Smooth muscle cell (in vitro differentiated cells): Measurements from ENCODE around the gene LDLRAD4. TPM values are rescaled to one million over a fixed set of nuclear protein-coding genes. Genes with fewer than 3 reads are reported as not detected.

Experiments used
- DNase-seq: peaks from one replicate; lab custom pipeline; 2025; ENCODE audit not compliant: unreplicated experiment; lab: John Stamatoyannopoulos, UW
- H2AFZ ChIP-seq: fragments of 200-600 bp; sonication (generic); 2 replicates; pipeline ENCODE4 v1.6.0; 2016; ENCODE audit warnings: antibody characterized with exemption, low read depth, mild to moderate bottlenecking
- H3F3A ChIP-seq: fragments of 200-600 bp; sonication (generic); 2 replicates; pipeline ENCODE4 v1.6.0; 2017; ENCODE audit warnings: antibody characterized with exemption, low read depth
- H3K27ac ChIP-seq: fragments of 200-600 bp; sonication (generic); 2 replicates; pipeline ENCODE4 v1.5.1; 2016; ENCODE audit warnings: low read depth, mild to moderate bottlenecking
- H3K27me3 ChIP-seq: fragments of 200-600 bp; sonication (generic); 2 replicates; pipeline ENCODE4 v1.6.1; 2016; ENCODE audit warnings: low read depth, mild to moderate bottlenecking
- H3K36me3 ChIP-seq: fragments of 200-600 bp; sonication (generic); 2 replicates; pipeline ENCODE4 v1.5.1; 2016; ENCODE audit warnings: low read depth
- H3K4me1 ChIP-seq: fragments of 200-600 bp; sonication (generic); 2 replicates; pipeline ENCODE4 v1.5.1; 2016; ENCODE audit warnings: low read depth
- H3K4me2 ChIP-seq: fragments of 200-600 bp; sonication (generic); 2 replicates; pipeline ENCODE4 v1.6.0; 2016; ENCODE audit warnings: mild to moderate bottlenecking
- H3K4me3 ChIP-seq: fragments of 200-600 bp; sonication (generic); 2 replicates; pipeline ENCODE4 v1.5.1; 2016; ENCODE audit warnings: mild to moderate bottlenecking
- H3K79me2 ChIP-seq: fragments of 200-600 bp; sonication (generic); 2 replicates; pipeline ENCODE4 v1.6.0; 2016; ENCODE audit warnings: low read depth, mild to moderate bottlenecking
- H3K9ac ChIP-seq: fragments of 200-600 bp; sonication (generic); 2 replicates; pipeline ENCODE4 v1.6.0; 2016; ENCODE audit warnings: low read depth
- H3K9me3 ChIP-seq: fragments of 200-600 bp; sonication (generic); replicated peaks from 2 replicates; pipeline ENCODE4 v1.5.1; 2016; ENCODE audit warnings: low read depth
- H4K20me1 ChIP-seq: fragments of 200-600 bp; sonication (generic); 2 replicates; pipeline ENCODE4 v1.6.0; 2016; ENCODE audit warnings: low read depth
- CTCF ChIP-seq: fragments of 200-600 bp; sonication (generic); IDR thresholded peaks from 2 replicates; pipeline ENCODE4 v1.5.1; 2017; ENCODE audit warnings: borderline replicate concordance, mild to moderate bottlenecking, antibody characterized with exemption; ENCODE audit not compliant: insufficient read depth, poor library complexity, severe bottlenecking
- WGBS: methylation state at CpG from one replicate; pipeline ENCODE4 v1.1.7; 2016; ENCODE audit warnings: low lambda C conversion rate; 5-methylcytosine and 5-hydroxymethylcytosine counted together
- polyA plus RNA-seq: library from polyadenylated mRNA; unstranded; fragments of >200 nt; fragmentation: Nextera tagmentation; extraction: Ambion mirVana; gene quantifications from 2 replicates; pipeline ENCODE4 v1.2.1, GENCODE V29; 2016
- total RNA-seq: library from RNA; depleted of rRNA; stranded (reverse); fragments of >200 nt; gene quantifications from 2 replicates; pipeline ENCODE4 v1.2.3, GENCODE V29; 2014

The LDLRAD4 gene
- total and polyA plus RNA-seq, 2 experiments from 2014 or later = 36.2 to 48.3 TPM

- Histone ChIP-seq H3K9ac (no peak overlapping the region), H3K27ac (no peak overlapping the region), H3K36me3 (no peaks in the 10 kb centered on the region), H3K4me2 (no peak overlapping the region), H4K20me1 (no peaks in the 10 kb centered on the region), H3K9me3 (no peaks in the 10 kb centered on the region), H3K27me3 (no peaks in the 10 kb centered on the region), H2AFZ (no peak overlapping the region), H3K79me2 (peaks cover 5% of the 10 kb centered on the region), H3K4me3 (no peak overlapping the region), H3K4me1 (peaks cover 12% of the 10 kb centered on the region), H3F3A (peaks cover 19% of the 10 kb centered on the region)
- 98% methylated on average over 8 of the region's 8 CpGs for WGBS
- no peak for TF ChIP-seq CTCF
- DNase-seq = no peak
These were observed 326.4 kb downstream of the LDLRAD4 start for GRCh38 chr18:13544953-13545352.

- H3K27ac ChIP-seq = no peak overlapping the region
- DNase-seq = no peak
- H3K4me2 ChIP-seq = no peak overlapping the region
- WGBS = 94% methylated on average over 4 of the region's 4 CpGs
- H3K9ac ChIP-seq = no peak overlapping the region
- peaks cover 5% of the 10 kb centered on the region for H3K79me2 ChIP-seq
- no peak overlapping the region for H3K4me3 ChIP-seq
- H2AFZ ChIP-seq = no peak overlapping the region
- H3K4me1 ChIP-seq = peaks cover 7% of the 10 kb centered on the region
- H4K20me1 ChIP-seq = no peaks in the 10 kb centered on the region
- H3F3A ChIP-seq = peaks cover 14% of the 10 kb centered on the region
- H3K9me3 ChIP-seq = no peaks in the 10 kb centered on the region
- H3K27me3 ChIP-seq = no peaks in the 10 kb centered on the region
- no peak for TF ChIP-seq CTCF
- H3K36me3 ChIP-seq = no peaks in the 10 kb centered on the region
These were observed 327.0 kb downstream of the LDLRAD4 start for GRCh38 chr18:13545514-13545913.

GRCh38 chr18:13545955-13546354, 327.4 kb downstream of the LDLRAD4 start:
- Histone ChIP-seq H3K4me1 (peaks cover 6% of the 10 kb centered on the region), H2AFZ (no peak overlapping the region), H3K79me2 (peaks cover 5% of the 10 kb centered on the region), H3K27me3 (no peaks in the 10 kb centered on the region), H4K20me1 (no peaks in the 10 kb centered on the region), H3K4me2 (no peak overlapping the region), H3K9ac (no peak overlapping the region), H3K27ac (no peak overlapping the region), H3K4me3 (no peak overlapping the region), H3K36me3 (no peaks in the 10 kb centered on the region), H3K9me3 (no peaks in the 10 kb centered on the region), H3F3A (peaks cover 10% of the 10 kb centered on the region)
- DNase-seq = no peak
- 91% methylated on average over 4 of the region's 4 CpGs for WGBS
- no peak for TF ChIP-seq CTCF

GRCh38 chr18:13546638-13547037, 328.1 kb downstream of the LDLRAD4 start:
- Histone ChIP-seq H3K4me1 (no peaks in the 10 kb centered on the region), H2AFZ (no peak overlapping the region), H3K4me2 (no peak overlapping the region), H3K79me2 (peaks cover 5% of the 10 kb centered on the region), H3K27ac (no peak overlapping the region), H4K20me1 (no peaks in the 10 kb centered on the region), H3K9me3 (no peaks in the 10 kb centered on the region), H3K9ac (no peak overlapping the region), H3F3A (peaks cover 3% of the 10 kb centered on the region), H3K4me3 (no peak overlapping the region), H3K36me3 (no peaks in the 10 kb centered on the region), H3K27me3 (no peaks in the 10 kb centered on the region)
- no peak for TF ChIP-seq CTCF
- 94% methylated on average over 8 of the region's 8 CpGs for WGBS
- DNase-seq = no peak
